NCI-H128 (cell line): Measurements from ENCODE around the gene TOPAZ1.
A peak's percentile ranks its signal among the peaks of the same experiment; 100 is the strongest.
"Not testable (repeated sequence)": the region's sequence is repeated elsewhere in the genome, so short reads cannot be mapped to it uniquely, and the experiment has no call there.

ENCODE experiments used
- DNase-seq: peaks from one replicate; lab custom pipeline; 2025; ENCODE audit not compliant: unreplicated experiment; lab: John Stamatoyannopoulos, UW

Gene TOPAZ1

GRCh38 chr3:44329946-44330345 is 88.3 kb downstream of the TOPAZ1 start:
- DNase-seq, result no peak

- no peak for DNase-seq
These were observed 88.8 kb downstream of the TOPAZ1 start for GRCh38 chr3:44330444-44330843.

- DNase-seq, result no peak
These were observed 92.6 kb downstream of the TOPAZ1 start for GRCh38 chr3:44334326-44334725.

GRCh38 chr3:44337248-44337785 is 95.6 kb downstream of the TOPAZ1 start:
- no peak for DNase-seq

DNA sequence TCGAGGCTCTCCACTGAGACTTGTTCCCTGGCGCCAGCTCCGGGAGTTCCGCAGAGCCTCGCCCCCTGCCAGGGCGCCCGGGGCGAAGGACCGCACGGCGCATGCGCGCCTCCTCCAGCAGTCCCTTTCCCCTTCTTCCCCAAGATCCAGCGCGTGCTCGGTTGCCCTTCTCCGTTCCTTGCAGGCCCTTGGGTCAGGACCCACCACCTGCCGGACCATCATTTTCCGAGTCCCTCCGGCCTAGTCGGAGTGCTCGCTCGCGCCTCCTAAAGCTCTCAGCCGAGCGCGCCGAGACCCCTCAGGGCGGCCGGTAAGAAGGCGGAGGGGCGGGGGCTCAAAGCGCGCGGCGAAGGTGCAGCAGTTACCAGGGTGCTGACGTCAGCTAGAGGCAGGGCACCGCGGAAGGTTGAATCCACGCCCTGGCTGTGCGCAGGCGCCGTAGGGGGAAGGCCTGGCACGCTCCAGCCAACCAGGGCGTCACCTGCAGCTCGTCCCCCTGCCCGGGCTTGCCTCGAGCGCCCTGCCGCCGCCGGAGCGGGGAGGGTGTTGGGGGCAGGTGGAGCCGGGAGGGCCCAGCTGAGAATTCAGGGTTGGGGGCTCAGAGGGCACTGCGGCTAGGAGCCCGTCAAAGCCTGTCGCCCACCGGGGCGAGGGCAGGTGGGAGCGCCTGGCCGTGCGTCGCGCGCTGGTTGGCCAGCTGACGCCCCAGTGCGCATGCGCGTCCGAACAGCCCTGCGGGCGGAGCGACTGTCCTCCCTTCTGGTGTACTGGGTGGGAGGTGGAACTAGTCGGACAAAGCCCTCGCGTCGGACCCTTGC is 96.5 kb downstream of the TOPAZ1 start, which contains the start of gene TCAIM:
Gene TCAIM, plus strand, starts transcription at position 757 of the 818 bp plus-strand sequence. CDS start 16,017 bp downstream, outside the sequence.
- DNase-seq, result peak; percentile 92

- no peak for DNase-seq
These were observed 97.1 kb downstream of the TOPAZ1 start for GRCh38 chr3:44338828-44339127.

GRCh38 chr3:44339181-44340057 is 97.7 kb downstream of the TOPAZ1 start:
- DNase-seq, result no peak

- no peak for DNase-seq
These were observed 98.3 kb downstream of the TOPAZ1 start for GRCh38 chr3:44340058-44340395.

DNA sequence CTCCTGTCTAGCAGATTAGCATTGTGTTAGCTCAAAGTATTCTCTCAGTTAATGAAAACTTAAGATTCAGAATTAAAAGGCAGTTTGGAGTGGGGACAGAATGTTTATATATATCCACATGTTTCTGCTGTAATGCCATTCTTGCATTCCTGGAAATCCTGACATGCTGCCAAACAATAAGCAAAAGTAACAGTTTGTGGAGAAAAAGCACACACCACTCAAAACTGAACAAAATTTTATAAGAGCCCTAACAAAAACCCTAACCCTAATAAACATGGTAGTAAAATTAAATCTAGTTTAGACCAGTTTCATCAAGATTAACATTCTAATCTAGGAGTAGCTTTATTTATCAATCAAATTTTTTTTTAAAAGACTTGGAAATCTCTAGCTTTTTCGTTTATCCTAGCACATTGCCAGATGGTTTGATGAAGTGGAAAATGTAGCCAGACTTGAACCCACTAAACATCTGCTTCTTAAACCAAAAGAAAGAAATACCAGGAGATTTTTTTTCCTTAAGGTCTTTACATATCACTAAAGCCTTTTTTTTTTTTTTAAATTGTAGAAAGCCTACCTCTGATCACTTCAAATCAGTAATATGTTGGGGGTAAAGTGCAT is 100.6 kb downstream of the TOPAZ1 start:
- no peak for DNase-seq

DNA sequence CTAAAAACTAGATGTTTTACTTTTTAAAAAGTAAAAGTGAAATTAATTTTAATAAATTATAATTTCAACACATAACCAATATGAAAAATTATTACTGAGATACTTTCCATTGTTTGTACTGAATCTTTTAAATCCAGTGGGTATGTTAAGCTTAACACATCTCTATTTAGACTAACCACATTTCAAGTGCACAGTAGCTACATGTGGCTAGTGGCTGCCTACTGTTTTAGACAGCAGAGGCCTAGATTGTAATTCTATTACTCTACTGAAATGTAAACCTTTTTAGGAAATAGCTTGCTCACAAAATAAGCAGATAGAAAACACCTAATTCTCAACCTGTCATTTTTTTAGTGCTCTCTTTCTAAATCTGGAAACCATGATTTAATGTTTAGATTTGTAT is 101.7 kb downstream of the TOPAZ1 start:
- DNase-seq, result no peak

GRCh38 chr3:44346590-44346989 is 104.9 kb downstream of the TOPAZ1 start:
- not testable (repeated sequence) for DNase-seq

- no peak for DNase-seq
These were observed 107.3 kb downstream of the TOPAZ1 start for GRCh38 chr3:44348993-44349392.

DNA sequence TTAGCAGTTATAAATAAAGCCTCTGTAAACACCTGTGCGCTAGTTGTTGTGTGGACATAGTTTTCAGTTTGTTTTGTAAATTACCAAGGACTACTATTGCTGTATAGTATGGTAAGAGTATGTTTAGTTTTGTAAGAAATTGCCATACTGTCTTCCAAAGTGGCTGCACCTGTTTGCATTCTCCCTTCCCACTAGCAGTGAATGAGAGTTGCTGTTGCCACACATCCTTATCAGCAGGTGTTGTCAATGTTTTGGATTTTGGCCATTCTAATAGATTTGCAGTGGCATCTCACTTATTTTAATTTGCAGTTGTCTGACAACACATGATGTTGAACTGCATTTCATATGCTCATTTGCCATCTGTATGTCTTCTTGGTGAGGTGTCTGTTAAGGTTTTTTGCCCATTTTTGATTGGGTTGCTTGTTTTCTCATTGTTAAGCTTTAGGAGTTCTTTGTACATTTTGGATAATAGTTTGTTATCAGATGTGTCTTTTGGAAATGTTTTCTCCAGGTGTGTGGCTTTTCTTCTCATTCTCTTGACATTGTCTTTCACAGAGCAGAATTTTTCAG is 111.8 kb downstream of the TOPAZ1 start:
- no peak for DNase-seq

DNA sequence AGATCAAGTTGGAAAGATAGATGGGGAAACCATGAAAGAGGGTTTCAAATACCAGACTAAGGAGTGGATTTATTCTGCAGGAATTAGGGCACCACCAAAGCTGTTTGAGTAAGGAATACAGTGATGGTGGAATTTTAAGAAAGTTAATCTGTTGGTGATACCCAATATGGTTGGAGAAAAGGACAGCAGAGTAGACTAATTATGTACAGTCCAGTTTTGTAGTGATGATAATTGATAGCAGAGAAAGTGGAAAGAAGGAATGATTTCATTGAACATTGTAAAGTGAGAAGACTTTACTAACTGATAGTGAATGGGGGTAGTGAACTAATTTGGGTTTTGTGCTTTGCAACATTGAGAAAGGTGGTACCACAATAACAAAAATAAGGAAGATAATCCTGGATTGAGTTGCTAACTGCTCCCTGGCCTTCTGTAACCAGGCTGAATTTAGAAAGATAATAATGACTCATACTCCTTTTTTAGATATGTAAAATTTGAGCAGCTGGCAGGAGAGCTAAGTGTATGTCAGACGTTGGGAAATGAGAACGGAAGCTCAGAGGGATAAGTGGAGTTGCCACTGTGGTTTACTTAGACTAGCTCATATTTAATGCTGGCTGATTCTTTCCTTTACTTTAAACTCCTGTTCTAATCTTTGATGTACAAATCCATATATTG is 113.8 kb downstream of the TOPAZ1 start:
- no peak for DNase-seq

GRCh38 chr3:44359146-44359751 is 117.6 kb downstream of the TOPAZ1 start:
- no peak for DNase-seq

GRCh38 chr3:44363591-44363990 is 121.9 kb downstream of the TOPAZ1 start:
- DNase-seq, result no peak

DNA sequence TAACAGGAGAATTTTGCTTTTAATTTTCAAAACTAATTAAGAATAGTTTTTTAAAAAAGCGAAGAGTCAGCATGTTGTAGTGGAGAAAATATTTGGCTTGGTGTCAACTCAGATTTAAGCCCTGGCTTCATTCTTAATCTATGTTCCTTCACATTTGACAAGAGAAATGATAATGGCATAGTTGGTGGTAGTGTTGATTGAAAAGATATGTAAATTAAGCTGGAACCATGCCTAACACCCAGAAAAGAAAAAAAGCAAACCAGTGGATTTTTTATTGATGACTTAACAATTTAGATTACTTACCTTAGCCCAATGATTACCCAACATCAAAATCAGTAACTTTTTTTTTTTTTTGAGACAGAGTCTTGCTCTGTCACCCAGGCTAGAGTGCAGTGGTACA is 124.3 kb downstream of the TOPAZ1 start:
- no peak for DNase-seq

DNA sequence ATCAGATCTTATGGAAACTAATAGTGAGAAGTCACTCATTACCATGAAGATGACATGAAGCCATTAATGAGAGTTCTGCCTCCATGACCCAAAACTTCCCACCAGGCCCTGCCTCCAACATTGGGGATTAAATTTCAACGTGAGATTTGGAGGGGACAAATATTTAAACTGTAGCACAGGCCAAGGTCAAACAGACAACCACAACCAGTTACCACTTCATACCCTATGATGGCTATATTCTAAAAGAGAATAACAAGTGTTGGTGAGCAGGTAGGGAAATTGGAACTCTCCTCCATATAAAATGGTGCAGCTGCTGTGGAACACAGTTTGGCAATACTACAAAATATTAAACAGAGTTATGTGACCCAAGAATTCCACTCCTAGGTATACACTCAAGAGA is 133.8 kb downstream of the TOPAZ1 start:
- DNase-seq, result no peak
